GM19238 (cell line): ENCODE data around the gene ANKAR.
"Not testable (repeated sequence)": the region's sequence is repeated elsewhere in the genome, so short reads cannot be mapped to it uniquely, and the experiment has no call there.

Source experiments
- DNase-seq: peaks from one replicate; pipeline ENCODE4 v3.0.0; 2011; ENCODE audit warnings: low spot score; ENCODE audit not compliant: insufficient read length

Gene ANKAR

DNA sequence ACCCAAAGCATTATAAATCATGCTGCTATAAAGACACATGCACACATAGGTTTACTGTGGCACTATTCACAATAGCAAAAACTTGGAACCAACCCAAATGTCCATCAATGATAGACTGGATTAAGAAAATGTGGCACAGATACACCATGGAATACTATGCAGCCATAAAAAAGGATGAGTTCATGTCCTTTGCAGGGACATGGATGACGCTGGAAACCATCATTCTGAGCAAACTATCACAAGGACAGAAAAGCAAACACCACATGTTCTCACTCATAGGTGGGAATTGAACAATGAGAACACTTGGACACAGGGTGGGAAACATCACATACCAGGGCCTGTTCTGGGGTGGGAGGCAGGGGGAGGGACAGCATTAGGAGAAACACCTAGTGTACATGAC is 43.1 kb downstream of the ANKAR start:
- not testable (repeated sequence) for DNase-seq

DNA sequence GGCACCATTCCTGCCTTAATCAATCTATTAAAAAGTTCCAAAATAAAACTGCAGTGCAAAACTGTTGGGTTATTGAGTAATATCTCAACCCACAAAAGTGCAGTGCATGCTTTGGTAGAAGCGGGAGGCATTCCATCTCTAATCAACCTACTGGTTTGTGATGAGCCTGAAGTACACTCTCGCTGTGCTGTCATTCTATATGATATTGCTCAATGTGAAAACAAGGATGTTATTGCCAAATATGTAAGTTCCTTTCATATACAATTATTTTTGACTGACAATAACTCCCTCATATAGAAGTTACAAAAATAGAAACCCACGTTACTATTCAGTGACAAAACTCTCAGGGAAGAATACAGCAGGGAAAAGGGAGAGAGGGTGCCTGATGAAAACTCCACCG is 45.1 kb downstream of the ANKAR start:
- no peak for DNase-seq

DNA sequence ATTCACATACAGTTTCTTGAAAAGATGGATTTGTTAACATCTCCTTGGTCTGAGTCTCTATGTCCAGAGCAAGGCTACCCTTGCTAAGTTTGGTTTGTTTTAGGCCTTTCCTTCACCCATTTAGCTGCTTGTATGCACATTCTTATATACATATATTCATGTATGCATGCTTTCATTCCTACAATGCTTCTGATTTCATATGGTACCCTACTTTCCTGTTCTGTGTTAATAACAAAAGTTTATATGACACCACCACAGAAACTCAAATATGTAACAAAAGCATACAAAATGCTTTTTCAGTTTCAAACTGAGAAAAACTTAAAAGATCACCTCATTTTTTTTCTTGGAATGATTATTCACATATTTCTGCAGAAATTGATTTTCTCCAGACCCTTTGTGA is 48.7 kb downstream of the ANKAR start:
- no peak for DNase-seq
